PC-3 (cell line): ENCODE measurements around the gene KLHL21.

Experiments used
- EZH2 ChIP-seq: fragments of 300-600 bp; sonication (generic); IDR thresholded peaks from one replicate; pipeline ENCODE4 v1.6.1; 2017; ENCODE audit warnings: antibody characterized with exemption, mild to moderate bottlenecking, low read length; ENCODE audit not compliant: unreplicated experiment
- EZH2phosphoT487 ChIP-seq: fragments of 300-600 bp; sonication (generic); IDR thresholded peaks from 2 replicates; pipeline ENCODE4 v1.6.1; 2018; ENCODE audit warnings: mild to moderate bottlenecking, antibody characterized with exemption, low read length, borderline replicate concordance
- TF ChIP-seq, protein P1 (sequence below): fragments of 300-600 bp; sonication (generic); conservative IDR thresholded peaks from 2 replicates; pipeline ENCODE4 v1.5.1; 2017; ENCODE audit warnings: antibody characterized with exemption, low read depth, mild to moderate bottlenecking, low read length

DNA sequence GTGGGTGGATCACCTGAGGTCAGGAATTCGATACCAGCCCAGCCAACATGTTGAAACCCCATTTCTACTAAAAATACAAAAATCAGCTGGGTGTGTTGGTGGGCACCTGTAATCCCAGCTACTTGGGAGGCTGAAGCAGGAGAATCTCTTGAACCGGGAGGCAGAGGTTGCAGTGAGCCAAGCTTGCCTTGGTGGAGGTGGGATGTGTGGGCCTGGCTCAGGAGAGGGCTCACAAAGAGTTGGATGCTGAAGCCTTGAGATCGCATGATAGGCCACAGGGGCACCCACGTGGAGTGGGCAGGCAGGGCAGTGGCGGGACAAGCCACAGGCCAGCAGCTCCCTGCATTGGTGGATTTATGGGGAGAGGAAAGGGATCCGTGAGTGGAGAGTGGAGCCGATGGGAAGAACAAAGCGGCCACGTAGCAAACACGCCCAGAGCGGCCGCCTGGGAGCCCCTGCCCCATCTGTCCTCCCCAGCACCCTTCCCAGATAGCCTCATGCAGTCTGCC is 26.4 kb upstream of the KLHL21 start:
- TF ChIP-seq, protein P1, sequence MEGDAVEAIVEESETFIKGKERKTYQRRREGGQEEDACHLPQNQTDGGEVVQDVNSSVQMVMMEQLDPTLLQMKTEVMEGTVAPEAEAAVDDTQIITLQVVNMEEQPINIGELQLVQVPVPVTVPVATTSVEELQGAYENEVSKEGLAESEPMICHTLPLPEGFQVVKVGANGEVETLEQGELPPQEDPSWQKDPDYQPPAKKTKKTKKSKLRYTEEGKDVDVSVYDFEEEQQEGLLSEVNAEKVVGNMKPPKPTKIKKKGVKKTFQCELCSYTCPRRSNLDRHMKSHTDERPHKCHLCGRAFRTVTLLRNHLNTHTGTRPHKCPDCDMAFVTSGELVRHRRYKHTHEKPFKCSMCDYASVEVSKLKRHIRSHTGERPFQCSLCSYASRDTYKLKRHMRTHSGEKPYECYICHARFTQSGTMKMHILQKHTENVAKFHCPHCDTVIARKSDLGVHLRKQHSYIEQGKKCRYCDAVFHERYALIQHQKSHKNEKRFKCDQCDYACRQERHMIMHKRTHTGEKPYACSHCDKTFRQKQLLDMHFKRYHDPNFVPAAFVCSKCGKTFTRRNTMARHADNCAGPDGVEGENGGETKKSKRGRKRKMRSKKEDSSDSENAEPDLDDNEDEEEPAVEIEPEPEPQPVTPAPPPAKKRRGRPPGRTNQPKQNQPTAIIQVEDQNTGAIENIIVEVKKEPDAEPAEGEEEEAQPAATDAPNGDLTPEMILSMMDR: no peak
- TF ChIP-seq EZH2: no peak
- no peak for TF ChIP-seq EZH2phosphoT487
